ENCODE data around the gene ADAMTS13.

The ADAMTS13 gene

DNA sequence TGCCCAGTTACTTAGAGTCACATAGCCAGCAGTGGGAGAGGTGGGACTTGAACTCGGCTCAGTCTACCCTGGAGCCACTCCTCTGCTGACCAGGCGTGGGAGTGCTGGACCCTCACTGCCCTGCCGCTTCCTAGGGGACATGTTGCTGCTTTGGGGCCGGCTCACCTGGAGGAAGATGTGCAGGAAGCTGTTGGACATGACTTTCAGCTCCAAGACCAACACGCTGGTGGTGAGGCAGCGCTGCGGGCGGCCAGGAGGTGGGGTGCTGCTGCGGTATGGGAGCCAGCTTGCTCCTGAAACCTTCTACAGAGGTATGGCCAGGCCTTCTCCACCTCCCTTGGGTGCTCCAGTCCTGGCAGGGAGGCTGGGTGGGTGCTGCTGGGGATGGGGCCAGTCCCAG is 34.2 kb downstream of the ADAMTS13 start:
- no peak for DNase-seq

DNA sequence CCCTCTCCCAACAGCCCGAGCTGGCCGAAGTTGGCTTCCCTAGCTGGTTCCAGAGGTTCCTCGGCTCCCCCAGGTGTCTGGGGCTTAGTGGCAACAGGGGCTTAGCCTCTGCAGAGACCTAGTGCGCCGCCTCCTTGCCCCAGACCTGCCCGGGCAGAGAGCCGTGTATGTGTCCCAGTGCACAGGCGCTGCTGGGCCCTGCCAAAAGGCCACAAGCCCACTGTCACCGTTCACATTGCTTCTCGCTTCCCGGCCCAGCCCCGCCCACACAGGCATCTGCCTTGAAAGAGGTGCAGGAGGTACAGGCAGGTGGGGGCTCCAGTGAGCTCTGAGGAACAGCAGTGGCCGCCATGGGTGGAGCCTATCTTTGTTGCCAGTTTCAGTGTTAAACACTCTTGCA is 35.1 kb downstream of the ADAMTS13 start:
- DNase-seq = no peak

DNA sequence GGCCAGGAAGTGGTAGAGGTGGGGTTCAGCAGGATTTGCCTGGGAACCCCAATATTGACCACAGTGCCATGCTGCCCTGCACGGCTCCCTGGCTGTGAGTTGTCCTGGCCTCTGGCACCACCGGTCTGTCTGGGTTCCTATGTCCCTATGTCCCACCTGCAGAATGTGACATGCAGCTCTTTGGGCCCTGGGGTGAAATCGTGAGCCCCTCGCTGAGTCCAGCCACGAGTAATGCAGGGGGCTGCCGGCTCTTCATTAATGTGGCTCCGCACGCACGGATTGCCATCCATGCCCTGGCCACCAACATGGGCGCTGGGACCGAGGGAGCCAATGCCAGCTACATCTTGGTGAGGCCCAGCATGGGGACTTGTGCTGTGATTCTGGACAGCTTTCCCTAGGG is 35.6 kb downstream of the ADAMTS13 start:
- no peak for DNase-seq

DNA sequence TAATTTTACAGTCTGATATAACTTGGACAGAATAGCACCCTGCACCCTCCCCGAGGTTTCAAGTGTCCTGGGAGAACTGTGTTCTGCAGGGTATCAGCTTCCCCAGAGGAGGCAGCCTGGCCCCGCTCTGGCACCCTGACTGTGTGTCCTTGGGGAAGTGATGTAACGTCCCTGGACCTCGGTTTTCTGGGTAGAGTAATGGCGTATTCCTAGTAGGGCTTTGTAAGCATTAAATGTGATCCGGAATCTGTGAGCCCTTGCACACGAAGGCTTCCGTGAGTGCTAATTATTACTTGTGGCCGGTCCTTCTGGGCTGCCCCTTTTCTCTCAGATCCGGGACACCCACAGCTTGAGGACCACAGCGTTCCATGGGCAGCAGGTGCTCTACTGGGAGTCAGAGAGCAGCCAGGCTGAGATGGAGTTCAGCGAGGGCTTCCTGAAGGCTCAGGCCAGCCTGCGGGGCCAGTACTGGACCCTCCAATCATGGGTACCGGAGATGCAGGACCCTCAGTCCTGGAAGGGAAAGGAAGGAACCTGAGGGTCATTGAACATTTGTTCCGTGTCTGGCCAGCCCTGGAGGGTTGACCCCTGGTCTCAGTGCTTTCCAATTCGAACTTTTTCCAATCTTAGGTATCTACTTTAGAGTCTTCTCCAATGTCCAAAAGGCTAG is 36.6 kb downstream of the ADAMTS13 start:
- DNase-seq = no peak

DNA sequence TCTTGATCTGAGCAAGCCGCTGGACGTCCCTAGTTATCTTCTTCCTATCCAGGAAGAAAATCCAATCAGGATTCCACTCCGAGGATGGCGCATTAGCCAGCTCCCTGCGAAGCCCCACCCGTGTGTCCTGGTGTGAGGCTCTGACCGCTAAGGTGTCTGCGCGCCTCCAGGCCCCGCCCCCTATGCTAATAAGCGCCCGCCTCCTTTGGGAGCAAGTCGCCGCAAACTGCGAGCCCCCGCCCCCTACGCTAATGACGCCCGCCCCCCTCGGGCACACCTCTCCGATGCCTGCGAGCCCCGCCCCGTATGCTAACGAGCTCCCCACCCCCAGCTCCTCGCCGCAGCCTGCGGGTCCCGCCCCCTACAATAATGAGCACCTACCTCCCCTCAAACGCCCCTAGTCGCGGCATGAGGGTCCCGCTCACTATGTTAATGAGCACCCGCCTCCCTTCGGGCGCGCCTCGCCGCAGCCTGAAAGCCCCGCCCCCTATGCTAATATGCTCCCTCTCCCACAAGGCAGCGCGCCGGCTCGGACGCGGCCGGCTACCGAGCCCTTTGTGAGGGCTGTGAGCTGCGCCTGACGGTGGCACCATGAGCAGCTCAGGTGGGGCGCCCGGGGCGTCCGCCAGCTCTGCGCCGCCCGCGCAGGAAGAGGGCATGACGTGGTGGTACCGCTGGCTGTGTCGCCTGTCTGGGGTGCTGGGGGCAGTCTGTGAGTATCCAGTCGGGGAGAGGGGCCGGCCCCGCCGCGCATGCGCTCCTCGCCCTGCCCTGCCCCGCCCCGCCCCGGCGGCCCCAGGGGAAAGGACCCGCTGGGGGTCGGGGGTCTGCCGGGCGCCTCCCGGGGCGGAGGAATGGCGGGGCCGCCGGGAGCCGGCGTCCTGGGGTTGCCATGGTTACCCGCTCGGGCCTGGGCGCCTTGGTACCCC is 37.6 kb downstream of the ADAMTS13 start, which contains the start of gene CACFD1:
Gene CACFD1 (plus strand): TSS at position 503 of the 929 bp plus-strand sequence. CDS start 89 bp downstream, at position 592.
- peak; percentile 91 for DNase-seq

DNA sequence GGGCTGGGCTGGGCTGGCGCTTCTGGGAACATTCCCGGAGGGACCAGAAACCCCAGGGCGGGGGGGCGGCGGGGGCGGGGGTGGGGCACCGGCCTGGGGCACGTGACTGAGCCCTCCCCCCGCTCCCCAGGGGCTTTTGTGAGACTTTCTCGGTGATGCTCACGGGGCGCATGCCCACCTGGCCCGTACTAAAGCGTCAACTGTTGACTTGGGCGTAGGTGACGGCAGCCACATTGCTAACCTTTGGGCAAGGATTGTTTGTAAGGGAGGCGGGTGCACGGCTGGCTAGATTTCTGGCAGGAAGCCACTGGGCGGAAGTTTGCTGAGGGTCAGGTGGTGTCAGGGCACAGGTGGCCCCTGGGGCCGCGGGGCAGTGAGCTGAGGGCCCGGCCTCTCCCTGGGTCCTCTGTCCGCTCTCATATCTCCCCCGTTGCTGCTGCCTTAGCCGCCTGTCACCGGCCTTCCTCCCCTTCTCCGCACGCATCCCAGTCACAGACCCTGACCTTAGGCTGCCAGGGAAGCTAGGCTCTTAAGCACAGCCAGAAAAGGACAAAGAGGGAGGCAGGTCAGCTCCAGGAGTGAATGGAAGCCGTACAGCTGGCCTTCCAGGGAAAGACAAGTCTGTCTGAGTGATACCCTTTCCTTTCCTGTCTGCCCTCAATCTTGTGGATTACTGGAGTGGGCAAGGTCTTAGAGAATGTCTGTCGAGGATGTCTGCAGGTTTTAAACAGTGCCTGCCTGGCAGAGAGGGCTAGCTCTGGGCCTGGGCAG is 38.4 kb downstream of the ADAMTS13 start:
- no peak for DNase-seq

DNA sequence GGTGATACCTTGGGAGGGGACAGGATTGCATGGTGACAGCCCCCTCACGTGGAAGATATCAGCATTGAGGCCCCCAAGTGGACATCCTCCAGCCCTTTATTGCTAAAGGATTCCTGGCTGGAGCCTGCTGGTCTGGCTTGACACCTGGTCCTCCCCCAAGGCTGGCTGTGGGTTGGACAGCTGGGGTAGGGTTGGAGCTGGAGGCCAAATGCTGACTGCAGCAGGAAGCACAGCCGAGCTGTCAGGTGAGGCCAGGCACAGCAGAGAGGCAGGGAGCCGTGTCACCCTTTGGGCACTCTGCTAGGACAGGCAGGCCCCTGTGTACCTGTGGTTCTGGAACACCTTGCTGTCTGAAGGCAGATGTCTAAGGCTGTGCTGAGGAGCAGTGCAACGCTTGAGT is 39.8 kb downstream of the ADAMTS13 start:
- no peak for DNase-seq

DNA sequence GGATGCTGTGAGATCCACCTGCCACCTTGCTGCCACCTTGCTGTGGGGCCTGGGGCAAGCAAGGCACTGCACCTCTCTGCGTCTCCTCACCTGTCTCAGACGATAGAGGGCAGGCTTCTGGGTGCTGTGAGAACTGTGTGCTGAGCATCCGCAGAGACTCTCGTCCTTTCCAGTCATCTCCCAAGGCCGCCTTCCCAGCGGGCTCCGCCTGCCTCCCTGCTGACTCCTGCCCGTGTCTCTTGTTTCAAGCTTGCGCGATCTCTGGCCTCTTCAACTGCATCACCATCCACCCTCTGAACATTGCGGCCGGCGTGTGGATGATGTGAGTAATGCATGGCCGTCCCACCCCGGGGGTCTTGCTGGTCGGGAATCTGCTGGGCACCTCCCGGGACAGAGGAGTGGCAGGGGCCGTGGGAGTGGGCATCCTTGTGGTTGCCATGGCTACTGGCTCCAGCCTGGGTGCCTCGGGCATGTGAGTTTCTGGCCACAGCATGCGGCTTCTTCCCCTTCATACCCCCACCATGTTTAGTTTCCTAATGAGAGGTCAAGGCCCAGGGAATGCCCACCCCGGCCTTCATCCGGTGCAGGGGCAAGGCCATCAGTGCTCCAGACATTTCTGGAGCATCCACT is 41.2 kb downstream of the ADAMTS13 start:
- DNase-seq = no peak

DNA sequence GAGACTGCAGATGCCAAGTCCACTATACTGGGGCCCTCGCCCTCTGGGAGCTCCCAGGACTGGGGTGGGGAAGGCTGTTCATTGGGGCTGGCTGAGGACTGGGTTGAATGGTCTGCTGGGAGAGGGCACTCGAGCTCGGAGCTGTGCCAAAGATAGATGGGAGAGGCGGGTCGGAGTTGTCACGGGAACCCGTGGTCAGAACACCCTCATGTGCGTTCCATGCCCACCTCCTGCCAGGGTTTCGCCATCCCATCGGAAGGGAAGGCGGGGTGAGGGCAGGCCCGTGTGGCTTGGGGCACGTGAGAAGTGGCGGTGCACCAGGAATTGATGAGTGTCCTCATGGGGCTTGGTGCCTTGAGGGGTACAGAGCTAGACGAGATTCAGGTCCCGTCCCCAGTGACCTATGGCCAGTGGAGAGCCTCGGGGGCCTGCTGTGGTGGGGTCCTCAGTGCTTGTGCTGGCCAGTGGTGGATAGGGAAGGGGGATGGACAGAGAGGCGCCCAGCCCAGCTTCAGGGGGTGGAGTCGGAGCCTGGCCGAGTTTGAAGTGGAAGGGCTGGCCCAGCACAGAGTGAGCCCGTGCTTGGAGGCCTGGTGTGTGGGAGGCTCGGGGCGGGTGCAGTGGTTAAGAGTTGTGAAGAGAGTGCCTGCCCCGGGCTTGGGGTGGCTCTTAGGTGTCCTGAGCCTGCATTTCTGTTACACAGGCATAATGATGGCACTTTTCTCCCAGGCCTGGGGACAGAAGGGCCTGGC is 41.9 kb downstream of the ADAMTS13 start:
- DNase-seq = no peak

DNA sequence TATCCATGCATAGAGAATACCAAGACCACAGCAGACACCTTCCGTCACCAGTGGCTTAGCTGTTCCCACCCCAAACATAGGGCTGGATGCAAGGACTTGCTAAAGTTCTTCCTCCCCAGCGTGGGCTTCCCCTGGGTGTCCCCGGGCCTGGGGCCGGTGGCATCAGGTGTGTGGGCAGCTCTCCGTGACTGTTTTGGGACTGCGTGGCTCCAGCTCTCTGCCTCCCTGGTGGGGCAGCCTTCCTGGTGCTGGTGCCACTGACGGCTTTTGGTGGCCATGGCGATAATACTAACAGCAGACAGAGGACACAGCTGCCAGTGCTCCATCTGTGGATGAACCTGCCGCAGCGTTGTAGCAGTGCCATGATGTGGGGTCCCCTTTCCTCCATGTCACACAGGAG is 42.5 kb downstream of the ADAMTS13 start:
- no peak for DNase-seq

DNA sequence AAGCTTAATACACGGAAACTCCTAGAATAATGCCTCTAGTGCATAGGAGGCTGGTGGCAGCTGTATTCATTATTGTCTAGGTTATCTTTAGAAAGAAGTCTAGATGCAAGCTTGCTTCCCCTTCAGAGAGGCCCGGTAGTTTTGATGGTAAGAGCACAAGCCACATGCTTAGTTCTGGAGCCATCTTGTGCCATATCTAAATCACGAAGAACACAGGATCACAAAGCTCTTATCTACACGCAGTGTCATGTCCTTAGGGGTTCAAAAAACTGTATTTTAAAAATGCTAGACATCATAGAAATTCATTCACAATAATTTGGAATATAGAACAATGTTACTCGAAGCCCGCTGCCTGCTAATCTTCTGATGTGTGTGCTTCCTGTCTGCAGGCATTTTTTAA is 43.8 kb downstream of the ADAMTS13 start:
- no peak for DNase-seq

DNA sequence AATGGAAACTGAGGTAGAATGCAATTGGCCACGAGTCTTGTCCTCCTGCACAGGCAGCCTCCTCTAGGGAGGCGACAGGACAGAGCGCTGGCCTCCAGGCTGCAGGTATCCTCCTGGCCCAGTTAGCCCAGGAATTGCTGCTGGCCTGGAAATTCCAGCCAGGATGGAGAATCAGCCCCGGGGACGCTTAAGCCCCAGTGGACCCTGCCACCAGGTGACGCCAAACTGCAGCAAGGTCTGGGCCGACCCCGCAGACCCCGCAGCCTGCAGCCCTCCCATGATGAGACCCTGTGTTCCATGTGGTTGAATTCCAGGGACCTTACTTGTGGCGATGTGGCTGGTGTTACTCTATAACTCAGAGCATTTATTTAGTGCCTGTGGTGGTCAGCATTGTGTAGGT is 44.9 kb downstream of the ADAMTS13 start:
- no peak for DNase-seq

DNA sequence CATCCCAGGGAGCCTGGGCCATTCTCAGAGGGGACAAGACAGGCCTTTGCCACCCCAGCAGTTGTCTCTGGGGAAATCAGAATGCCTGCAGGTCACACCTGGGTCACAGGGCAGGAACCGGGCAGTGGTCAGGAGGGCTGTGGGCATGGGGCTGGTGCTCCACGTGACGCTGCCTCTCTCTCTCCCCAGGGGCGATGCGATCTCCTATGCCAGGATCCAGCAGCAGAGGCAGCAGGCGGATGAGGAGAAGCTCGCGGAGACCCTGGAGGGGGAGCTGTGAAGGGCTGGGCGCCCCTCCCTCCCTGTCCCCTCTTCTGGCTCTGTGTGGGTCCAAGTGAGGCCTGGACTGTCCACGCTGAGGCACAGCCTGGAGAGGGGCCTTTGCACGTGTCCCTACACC is 46.2 kb downstream of the ADAMTS13 start:
- DNase-seq = no peak

DNA sequence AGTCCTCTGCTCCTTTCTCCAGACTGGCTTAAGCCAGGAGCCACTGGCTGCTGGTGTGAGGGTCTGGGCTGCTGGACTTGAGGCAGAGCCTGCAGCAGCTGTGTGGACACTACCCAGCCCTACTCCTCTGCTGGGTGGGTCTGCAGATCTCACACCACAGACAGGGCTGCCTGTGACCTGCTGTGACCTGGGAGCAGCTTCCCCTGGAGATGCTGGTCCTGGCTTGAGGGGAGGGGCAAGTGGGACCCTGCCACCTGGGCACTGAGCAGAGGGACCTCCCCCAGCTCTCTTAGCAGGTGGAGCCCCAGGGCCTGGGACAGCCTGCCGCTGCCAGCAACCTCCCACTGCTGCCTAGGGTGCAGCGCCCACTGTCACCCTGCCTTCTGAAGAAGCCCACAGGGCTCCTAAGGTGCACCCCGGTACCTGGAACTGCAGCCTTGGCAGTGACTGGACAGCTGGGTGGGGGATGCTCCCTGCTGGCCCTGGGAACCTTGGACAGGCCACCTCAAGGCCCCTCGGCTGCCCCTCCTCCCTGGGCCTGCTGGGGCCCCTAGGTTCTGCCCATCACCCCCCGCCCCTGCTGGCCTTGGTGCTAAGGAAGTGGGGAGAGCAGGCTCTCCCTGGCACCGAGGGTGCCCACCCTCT is 46.7 kb downstream of the ADAMTS13 start:
- no peak for DNase-seq

DNA sequence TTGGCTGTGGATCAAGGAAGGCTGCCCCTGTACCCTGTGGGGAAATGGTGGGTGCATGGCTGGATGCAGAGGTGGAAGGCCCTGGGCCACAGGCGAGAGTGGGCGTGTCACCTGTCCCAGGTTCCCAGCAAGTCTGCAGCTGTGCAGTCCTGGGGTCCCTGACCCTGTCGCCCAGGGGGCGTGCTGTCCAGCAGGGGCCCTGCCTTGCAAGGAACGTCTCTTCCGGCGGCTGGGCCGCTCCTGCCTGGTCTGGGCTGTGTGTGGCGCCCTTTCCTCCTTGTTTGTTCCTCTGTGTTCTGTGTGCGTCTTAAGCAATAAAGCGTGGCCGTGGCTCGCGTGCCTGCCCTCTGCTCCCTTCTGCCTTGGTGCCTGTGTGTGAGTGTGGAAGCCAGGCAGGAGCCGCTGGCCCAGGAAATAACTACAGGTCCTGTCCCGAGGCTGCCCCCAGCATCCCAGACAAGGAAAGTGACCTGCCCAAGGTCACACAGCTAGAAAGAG is 48.3 kb downstream of the ADAMTS13 start:
- DNase-seq = no peak

DNA sequence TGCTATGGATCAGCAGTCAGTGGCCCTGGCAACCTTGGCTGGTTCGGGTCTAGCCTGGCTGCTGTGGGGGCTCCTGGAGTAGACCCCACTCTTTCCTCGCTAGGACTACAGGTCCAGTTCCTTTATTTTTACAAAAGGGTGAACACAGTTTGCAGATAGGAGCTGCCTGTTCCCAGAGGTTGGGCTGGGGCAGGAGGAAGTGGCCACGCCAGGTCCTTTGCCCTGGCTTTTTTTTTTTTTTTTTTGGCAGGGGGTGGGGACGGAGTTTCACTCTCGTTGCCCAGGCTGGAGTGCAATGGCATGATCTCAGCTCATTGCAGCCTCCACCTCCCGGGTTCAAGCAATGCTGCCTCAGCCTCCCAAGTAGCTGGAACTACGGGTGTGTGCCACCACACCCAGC is 48.8 kb downstream of the ADAMTS13 start:
- DNase-seq = no peak

DNA sequence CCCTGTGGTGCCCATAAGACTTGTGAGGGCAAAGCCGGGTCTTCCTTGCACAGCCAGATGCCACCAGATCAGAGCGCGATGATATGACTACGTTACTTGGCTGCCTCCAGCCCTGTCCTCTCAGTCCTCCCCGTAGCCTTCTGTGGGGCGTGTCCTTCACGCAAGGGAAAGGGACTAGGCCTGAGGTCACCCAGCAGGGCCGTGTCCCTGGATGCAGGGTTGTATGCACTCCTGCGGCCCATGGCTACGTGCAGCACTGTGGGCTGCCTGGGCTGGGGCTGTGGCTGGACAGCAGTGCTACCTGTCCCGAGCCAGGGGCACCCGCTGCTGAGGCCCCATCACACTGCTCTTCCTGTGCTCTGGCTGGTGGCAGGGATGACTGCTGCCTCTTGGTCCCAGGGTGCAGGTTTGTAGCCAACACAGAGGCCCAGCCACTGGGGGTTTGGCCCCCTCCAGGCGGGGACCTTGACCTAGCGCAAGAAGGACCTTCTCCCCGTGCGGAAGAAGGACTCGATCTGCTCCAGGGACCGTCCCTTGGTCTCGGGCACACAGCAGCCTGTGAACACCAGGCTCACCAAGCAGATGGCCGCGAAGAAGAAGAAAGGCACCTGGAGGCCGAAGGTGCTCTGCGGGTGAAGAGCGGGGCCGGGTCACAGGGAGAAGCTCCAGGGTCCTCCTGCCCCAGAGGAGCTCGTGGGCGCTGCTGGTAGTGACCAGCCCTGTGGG is 49.5 kb downstream of the ADAMTS13 start:
- no peak for DNase-seq

DNA sequence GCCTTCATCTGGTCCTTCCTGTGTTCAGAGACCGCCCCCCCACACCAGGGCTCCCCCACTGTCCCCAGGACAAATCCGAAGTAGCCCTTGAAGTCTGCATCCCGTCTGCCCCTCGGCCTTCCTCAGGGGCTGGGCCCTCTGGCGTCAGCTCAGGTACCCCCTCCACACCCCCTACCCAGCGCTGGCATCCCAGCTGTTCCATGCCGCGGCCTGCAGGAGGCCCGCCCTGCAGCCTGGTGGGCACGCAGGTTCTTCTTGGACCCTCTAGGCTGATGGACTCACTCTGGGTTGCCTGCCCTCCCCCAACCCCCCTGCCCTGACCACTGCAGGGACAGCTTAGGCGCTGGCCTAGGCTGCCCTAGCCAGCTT is 50.1 kb downstream of the ADAMTS13 start:
- no peak for DNase-seq

DNA sequence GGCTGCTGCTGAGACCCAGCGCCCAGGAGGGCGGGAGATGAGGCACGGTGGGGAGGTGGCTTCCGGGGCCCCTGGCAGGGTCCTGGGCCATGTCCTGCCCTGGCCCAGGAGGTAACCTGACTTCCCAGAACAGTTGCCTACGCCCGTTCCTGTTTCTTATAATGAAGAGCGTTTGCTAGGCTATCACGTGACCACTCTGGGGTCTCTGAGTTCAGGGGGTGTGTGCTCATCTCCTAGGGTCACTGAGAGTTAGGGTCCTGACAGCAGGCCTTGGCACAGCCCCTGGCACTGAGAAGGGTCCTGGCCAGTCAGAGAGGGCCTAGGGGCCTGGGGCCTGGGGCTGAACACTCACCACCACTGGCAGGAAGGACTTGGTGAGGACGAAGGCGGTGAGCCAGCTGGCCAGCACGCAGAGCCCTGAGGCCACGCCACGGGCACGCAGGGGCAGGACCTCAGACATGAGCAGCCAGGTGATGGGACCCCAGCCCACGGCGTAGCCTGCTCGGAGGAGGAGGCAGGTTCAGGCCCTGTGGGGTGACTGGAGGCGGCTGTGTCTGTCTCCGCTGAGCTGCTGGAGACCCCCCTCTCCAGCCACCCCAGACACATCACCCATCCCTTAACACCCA is 50.7 kb downstream of the ADAMTS13 start:
- no peak for DNase-seq

DNA sequence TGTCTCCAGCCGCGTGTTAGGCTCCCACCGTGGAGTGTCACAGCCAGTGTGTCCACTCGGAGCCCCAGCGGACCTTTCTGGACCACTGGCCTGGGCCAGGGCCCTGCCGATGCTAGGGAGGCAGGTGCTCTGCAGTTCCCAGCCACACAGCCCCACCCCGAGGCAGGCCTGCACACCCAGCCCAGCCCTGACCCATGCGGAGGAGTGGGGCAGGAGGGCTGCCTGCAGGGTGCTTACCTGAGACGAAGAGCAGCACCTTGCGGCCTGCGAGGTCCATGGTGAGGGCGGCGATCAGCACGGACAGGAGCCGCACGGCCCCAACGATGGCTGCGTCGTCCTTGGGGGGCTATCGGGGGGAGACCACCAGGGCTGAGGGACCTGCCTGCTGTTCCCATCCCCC is 51.6 kb downstream of the ADAMTS13 start:
- DNase-seq = no peak

All from amniotic stem cell (primary cell).